Upper lobe of left lung (tissue), 4 donors: ENCODE measurements around the gene SPINK4.

ENCODE experiments used
- POLR2A ChIP-seq, 4 donors: fragments of 450-650 bp; IDR thresholded peaks; one replicate each; pipeline ENCODE4 v1.5.1; 2016 to 2017; ENCODE audit warnings: antibody characterized with exemption in 4 of 4, mild to moderate bottlenecking in 2 of 4
- TF ChIP-seq, protein P1 (sequence below), 6 experiments: fragments of 450-650 bp in 4 of 6; fragments of 200-600 bp in 2 of 6; sonication (generic) in 2 of 6; IDR thresholded peaks; one replicate each; pipeline ENCODE4 v1.5.1; 2016 to 2019; ENCODE audit warnings: antibody characterized with exemption in 6 of 6

DNA sequence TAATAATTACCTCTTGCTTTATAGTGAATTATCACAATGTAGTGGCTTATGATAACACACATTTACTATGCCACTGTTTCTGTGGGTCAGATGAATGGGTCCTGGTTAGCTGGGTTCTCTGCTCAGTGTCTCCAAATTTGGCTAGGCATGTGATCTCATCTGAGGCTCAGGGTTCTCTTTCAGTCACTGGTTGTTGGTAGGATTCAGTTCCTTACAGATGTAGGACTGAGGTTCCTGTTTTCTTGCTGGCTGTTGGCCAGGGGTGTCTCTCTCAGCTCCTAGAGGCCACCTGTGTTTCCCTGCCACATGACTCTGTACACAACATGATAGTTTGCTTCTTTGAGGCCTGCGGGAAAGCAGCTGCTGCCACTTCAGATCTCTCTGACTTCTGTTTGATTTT, 57.5 kb downstream of the SPINK4 start:
- TF ChIP-seq POLR2A (IDR thresholded peaks at IDR 0.05), result no peak
- TF ChIP-seq, protein P1, sequence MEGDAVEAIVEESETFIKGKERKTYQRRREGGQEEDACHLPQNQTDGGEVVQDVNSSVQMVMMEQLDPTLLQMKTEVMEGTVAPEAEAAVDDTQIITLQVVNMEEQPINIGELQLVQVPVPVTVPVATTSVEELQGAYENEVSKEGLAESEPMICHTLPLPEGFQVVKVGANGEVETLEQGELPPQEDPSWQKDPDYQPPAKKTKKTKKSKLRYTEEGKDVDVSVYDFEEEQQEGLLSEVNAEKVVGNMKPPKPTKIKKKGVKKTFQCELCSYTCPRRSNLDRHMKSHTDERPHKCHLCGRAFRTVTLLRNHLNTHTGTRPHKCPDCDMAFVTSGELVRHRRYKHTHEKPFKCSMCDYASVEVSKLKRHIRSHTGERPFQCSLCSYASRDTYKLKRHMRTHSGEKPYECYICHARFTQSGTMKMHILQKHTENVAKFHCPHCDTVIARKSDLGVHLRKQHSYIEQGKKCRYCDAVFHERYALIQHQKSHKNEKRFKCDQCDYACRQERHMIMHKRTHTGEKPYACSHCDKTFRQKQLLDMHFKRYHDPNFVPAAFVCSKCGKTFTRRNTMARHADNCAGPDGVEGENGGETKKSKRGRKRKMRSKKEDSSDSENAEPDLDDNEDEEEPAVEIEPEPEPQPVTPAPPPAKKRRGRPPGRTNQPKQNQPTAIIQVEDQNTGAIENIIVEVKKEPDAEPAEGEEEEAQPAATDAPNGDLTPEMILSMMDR (IDR thresholded peaks at IDR 0.05), result no peak
